Duodenal mucosa (tissue), 2 donors: ENCODE data around the gene CYBC1.

Experiments used
- H3K27ac ChIP-seq: one replicate; pipeline ENCODE4 v1.7.0; 2013; ENCODE audit warnings: low read depth, low read length
- H3K27me3 ChIP-seq, 2 donors: one replicate each; pipeline ENCODE4 v1.7.0; 2013; ENCODE audit warnings: low read length in 2 of 2, control low read depth in 1 of 2; ENCODE audit not compliant: insufficient read depth in 2 of 2, control insufficient read depth in 1 of 2
- H3K36me3 ChIP-seq, 2 donors: one replicate each; pipeline ENCODE4 v1.7.0; 2013; ENCODE audit warnings: low read length in 2 of 2, control low read depth in 1 of 2; ENCODE audit not compliant: insufficient read depth in 2 of 2, control insufficient read depth in 1 of 2
- H3K4me1 ChIP-seq, 2 donors: one replicate each; pipeline ENCODE4 v1.7.0; 2013; ENCODE audit warnings: low read length in 2 of 2, control low read depth in 1 of 2; ENCODE audit not compliant: insufficient read depth in 2 of 2, control insufficient read depth in 1 of 2
- H3K4me3 ChIP-seq, 2 donors: one replicate each; pipeline ENCODE4 v1.7.0; 2013; ENCODE audit warnings: low read length in 2 of 2, low read depth in 1 of 2
- H3K9ac ChIP-seq, 2 donors: one replicate each; pipeline ENCODE4 v1.7.0; 2013; ENCODE audit warnings: low read length in 2 of 2, low read depth in 1 of 2
- H3K9me3 ChIP-seq, 2 donors: one replicate each; pipeline ENCODE4 v1.7.0; 2013; ENCODE audit warnings: low read length in 2 of 2, control low read depth in 1 of 2; ENCODE audit not compliant: control insufficient read depth in 1 of 2

CYBC1 gene

DNA sequence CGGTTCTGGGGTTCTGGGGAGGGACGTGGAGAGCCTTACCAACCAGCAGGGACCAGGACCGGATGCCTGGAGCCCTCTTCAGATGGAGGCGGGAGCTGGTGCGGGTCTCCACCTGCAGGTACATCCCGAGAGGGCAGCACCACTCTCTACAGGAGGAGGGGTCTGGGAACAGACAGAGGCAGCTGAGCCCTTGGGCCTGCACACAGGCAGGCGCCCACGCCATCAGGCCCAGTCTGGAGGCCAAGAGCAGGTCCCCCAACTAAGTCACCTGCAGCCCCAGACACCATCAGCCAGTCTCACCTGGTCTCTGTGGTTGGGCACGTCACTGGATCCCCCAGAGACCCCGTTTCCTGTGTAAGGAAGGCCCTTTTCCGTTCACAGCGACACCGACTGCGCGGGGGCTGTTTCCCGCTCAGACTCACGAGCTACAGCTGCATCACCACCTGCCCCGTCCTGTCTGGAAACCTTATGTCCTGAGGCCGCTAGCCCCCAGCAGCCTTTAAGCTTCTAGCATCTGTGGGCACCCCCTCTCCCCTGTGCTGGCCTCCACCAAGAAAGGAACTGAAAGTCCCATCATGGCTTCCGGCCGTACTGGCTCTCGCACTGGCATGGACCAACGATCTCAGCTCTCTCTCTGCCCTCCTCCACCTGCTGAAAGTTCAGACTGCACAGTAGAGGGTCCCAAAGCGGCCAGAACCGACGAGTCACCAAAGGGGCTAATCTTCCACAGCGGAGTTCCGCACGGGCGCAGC lies 1.2 kb downstream of the CYBC1 start:
- Histone ChIP-seq H3K9ac (peak overlapping the region; percentile 77 to 94), H3K36me3 (peaks cover 3 to 10% of the 10 kb centered on the region in 2 donors), H3K4me3 (peak overlapping the region; percentile 89 to 93), H3K9me3 (no peaks in the 10 kb centered on the region), H3K27me3 (no peaks in the 10 kb centered on the region), H3K27ac (peak overlapping the region; percentile 86), H3K4me1 (peaks cover 15 to 29% of the 10 kb centered on the region in 2 donors)

DNA sequence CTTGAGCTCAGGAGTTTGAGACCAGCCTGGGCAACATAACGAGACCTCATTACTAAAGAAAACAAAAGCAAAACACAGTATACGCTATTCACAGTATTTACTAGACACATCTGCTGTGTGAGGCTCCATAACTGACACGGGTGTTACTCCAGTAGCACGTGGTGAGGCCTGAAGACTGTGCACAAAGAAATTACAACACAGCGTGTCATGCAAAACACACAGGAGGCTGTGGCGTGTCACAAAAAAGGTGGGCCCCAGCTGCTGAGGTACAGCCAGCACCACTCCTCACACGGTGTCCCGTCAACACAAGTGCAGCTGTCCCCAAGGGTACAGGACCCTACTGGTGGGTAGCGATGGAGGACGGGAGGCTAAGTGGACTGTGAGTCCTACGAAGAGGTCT lies 2.7 kb downstream of the CYBC1 start:
- Histone ChIP-seq H3K4me1 (peaks cover 15 to 29% of the 10 kb centered on the region in 2 donors), H3K9me3 (no peaks in the 10 kb centered on the region), H3K9ac (no peak overlapping the region), H3K27me3 (no peaks in the 10 kb centered on the region), H3K4me3 (no peak overlapping the region), H3K36me3 (peaks cover 7 to 24% of the 10 kb centered on the region in 2 donors), H3K27ac (no peak overlapping the region)

DNA sequence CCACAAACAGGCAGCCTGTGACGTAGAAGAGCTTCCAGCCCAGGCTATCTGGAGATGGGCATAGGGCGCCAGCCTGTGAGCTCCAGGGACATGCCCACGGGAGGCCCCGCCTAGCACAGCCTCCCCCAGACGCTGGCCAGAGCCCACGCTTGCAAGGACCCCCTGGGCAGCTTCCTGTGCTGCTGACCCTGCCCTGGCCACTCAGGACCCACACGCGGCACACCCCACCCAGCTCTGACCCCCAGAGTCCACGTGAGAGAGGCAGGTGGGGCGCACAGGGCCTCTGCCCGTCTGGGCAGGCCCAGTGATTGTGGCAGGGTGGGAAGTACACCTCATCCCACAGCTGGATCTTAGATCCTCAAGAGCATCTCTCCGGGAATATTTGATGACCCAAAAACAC lies 3.9 kb downstream of the CYBC1 start:
- H3K9ac ChIP-seq = no peak overlapping the region
- H3K4me1 ChIP-seq = peaks cover 15 to 29% of the 10 kb centered on the region in 2 donors
- no peaks in the 10 kb centered on the region for H3K9me3 ChIP-seq
- H3K4me3 ChIP-seq = no peak overlapping the region
- no peak overlapping the region for H3K27ac ChIP-seq
- no peaks in the 10 kb centered on the region for H3K27me3 ChIP-seq
- peaks cover 14 to 35% of the 10 kb centered on the region in 2 donors for H3K36me3 ChIP-seq

DNA sequence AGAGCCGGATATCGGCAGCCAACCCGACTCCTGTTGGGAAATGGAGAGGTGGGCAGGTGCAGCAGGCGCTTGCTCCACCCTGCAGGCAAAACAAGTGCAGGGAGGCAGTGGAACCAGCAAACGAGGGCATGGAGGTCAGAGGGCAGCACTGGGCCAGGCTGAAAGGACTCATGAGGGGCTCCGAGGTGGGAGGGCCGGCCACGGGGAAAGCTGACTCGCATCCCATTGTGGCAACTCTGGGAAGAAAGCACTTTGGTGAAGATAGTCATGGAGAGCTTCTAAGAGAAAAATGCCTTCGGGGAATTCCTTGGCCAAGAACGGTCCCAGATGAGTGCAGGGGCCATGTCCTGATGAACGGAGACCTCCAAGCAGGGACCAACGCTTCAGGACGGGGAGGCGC lies 4.4 kb downstream of the CYBC1 start:
- Histone ChIP-seq H3K36me3 (peaks cover 14 to 35% of the 10 kb centered on the region in 2 donors), H3K9ac (no peak overlapping the region), H3K4me1 (peaks cover 10 to 25% of the 10 kb centered on the region in 2 donors), H3K4me3 (no peak overlapping the region), H3K27me3 (no peaks in the 10 kb centered on the region), H3K27ac (no peak overlapping the region), H3K9me3 (no peaks in the 10 kb centered on the region)

DNA sequence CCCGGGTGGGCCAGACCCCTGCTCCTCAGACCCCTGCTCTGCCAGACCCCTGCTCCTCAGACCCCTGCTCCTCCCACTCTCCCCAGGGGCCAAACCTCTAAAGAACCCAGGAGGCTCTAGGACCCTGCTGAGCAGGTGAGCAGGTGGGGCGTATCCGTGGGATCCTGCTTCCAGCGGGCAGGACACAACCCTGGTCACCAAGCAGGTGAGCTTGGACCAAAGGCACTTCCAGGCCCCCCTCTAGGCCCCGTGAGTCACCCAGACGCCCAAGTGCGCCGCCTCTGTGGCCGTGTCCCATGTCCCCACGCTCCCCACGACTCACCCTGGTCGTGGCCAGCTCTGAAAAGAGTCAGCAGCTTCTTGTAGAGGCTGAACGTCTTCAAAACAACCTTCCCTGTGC lies 5.0 kb downstream of the CYBC1 start:
- Histone ChIP-seq H3K27ac (no peak overlapping the region), H3K4me1 (peaks cover 8 to 21% of the 10 kb centered on the region in 2 donors), H3K9ac (no peak overlapping the region), H3K4me3 (no peak overlapping the region), H3K36me3 (peaks cover 14 to 35% of the 10 kb centered on the region in 2 donors), H3K27me3 (no peaks in the 10 kb centered on the region), H3K9me3 (no peaks in the 10 kb centered on the region)

DNA sequence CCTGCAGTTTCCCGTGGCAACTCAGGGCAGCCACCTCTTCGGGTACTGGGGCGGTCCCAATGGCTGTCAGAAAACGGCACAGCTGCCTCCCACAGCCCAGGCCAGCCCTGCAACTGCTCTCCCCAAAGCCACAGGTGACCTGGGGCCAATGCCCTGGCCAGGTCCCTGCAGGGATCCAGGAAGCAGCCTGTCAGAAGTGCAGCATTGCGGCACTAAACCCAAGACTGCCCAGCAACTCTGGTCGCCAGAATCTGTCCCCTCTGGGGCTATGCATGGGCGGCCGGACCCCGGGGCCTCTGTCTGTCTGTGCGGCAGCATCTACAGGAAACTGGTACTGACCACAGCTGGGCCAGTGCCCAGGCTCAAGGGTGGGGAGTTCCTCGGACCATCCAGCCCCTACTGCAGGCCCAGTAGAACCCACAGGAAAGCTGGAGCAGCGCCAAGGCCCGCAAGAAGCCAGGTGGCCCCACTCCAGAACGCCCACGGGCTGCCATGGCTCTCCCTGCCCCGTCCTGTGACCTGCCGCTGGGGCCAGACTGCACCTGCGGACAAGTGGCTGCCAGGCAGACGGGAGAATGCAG lies 5.5 kb downstream of the CYBC1 start:
- Histone ChIP-seq H3K36me3 (peaks cover 14 to 35% of the 10 kb centered on the region in 2 donors), H3K27me3 (no peaks in the 10 kb centered on the region), H3K9ac (no peak overlapping the region), H3K27ac (no peak overlapping the region), H3K4me3 (no peak overlapping the region), H3K4me1 (peaks cover 8 to 20% of the 10 kb centered on the region in 2 donors), H3K9me3 (no peaks in the 10 kb centered on the region)

DNA sequence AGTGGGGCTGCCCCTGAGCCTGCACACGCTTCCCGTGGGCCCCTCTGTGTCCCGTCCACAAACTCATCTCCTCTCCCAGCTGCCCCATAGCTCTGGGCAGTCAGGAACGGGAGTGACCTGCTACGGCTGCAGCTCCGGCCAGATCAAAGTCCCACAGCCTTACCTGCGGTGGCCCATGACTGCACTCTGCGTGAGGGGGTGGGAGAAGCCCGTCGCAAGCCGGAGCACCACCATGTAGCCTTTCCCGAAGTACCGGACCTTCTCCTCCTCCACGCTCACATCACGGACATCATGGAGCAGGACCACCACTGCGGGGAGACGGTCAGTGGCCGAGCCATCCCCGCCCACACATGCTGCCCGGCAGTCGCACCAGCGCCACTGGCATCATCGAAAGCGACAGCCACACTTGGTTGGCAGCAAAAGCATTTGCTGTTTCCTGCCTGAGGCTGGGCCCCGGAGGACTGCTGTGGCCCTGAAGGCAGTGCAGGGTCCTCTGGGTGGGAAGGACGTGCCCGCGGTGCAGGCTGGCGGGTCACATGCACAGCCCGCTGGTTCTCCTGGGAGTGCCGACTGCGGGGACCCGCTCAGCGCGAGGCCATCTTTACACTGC lies 6.2 kb downstream of the CYBC1 start:
- H3K27me3 ChIP-seq = no peaks in the 10 kb centered on the region
- no peak overlapping the region for H3K27ac ChIP-seq

DNA sequence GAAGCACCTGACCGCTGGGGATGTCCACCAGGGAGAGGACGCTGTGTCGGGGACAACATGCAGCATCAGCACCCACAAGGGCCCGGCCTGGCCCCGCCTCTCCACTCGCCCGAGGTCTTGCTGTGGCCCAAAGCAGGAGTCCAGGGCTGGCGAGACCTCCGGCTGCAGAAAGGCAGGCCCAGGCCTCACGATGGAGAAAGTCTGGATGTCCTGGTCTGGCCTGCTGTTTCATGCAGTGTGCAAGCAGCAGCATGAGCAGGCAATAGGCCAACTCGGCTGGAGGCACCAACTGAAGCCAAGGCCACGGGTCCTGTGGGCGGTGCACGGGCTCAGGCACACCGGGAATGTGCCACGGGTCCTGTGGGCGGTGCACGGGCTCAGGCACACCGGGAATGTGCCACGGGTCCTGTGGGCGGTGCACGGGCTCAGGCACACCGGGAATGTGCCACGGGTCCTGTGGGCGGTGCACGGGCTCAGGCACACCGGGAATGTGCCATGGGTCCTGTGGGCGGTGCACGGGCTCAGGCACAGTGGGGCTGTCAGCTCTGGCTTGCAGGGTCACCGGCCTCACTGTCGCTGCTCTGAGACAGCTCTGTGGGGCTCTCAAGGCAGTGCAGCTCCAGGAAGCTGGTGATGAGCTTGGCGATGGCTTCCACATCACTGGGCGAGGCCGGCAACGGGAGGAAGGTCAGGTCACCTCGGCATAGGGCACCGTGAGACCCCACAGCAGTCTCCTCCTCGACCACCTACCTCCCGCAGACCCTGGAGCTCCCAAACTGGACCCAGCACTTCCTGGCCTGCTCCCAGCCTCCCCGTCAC lies 6.9 kb downstream of the CYBC1 start:
- Histone ChIP-seq H3K4me3 (no peak overlapping the region), H3K4me1 (peaks cover 5 to 6% of the 10 kb centered on the region in 2 donors), H3K36me3 (peaks cover 14 to 35% of the 10 kb centered on the region in 2 donors), H3K27me3 (no peaks in the 10 kb centered on the region), H3K27ac (no peak overlapping the region), H3K9ac (no peak overlapping the region), H3K9me3 (no peaks in the 10 kb centered on the region)

More for the DNA sequence above, 6.2 kb downstream of the CYBC1 start:
- Histone ChIP-seq H3K4me1 (peaks cover 5 to 13% of the 10 kb centered on the region in 2 donors), H3K9ac (no peak overlapping the region), H3K9me3 (no peaks in the 10 kb centered on the region), H3K36me3 (peaks cover 14 to 35% of the 10 kb centered on the region in 2 donors), H3K4me3 (no peak overlapping the region)

DNA sequence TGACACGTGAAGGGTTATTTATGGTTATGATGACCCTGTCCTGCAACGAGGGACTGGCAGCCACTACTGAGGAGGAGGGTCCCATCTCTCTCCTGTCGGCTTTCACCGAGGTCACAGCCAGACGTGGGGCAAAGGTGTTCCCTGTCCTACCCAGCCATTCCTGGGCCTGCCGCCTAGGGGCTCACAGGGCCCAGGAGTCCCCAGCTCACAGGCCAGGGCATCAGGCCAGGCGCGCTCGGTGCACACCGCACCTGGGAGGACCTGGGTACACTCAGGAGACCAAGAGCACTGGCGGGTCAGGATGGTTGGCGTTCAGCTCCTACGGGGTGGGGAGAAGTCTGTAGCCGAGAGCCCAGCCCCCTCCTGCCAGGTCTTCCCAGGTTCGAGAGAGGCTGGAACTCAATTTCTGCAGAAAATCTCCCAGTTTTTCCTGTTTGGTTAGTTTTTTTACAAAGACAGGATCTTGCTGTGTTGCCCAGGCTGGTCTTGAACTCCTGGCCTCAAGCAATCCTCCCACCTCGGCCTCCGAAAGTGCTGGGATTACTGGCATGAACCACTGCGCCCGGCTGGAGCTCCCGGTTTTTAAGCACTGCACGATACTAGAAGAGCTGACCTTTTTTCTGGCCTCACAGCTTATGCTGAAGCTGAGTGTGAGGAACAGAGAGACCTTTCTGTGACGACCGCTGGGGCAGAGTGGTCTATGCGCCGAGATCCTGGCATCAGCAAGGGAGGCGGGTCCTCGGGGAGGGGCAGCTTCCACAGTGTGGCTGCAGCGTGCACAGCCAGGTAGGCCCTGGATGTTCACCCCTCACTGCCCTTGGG lies 7.7 kb downstream of the CYBC1 start:
- Histone ChIP-seq H3K36me3 (peaks cover 14 to 38% of the 10 kb centered on the region in 2 donors), H3K27ac (no peak overlapping the region), H3K4me3 (no peak overlapping the region), H3K9me3 (no peaks in the 10 kb centered on the region), H3K4me1 (peaks cover 2 to 4% of the 10 kb centered on the region in 2 donors), H3K9ac (no peak overlapping the region), H3K27me3 (no peaks in the 10 kb centered on the region)
